ENCODE data around the gene DDX27. TPM values are rescaled to one million over a fixed set of nuclear protein-coding genes. Genes with fewer than 3 reads are reported as not detected.
A peak's percentile ranks its signal among the peaks of the same experiment; 100 is the strongest.

DDX27 gene
- total and polyA plus RNA-seq, 2 of the 13 experiments (the other 11 are each of a cell fraction or from before 2014, with no cell fraction given), result 42.6 to 72.8 TPM

DNA sequence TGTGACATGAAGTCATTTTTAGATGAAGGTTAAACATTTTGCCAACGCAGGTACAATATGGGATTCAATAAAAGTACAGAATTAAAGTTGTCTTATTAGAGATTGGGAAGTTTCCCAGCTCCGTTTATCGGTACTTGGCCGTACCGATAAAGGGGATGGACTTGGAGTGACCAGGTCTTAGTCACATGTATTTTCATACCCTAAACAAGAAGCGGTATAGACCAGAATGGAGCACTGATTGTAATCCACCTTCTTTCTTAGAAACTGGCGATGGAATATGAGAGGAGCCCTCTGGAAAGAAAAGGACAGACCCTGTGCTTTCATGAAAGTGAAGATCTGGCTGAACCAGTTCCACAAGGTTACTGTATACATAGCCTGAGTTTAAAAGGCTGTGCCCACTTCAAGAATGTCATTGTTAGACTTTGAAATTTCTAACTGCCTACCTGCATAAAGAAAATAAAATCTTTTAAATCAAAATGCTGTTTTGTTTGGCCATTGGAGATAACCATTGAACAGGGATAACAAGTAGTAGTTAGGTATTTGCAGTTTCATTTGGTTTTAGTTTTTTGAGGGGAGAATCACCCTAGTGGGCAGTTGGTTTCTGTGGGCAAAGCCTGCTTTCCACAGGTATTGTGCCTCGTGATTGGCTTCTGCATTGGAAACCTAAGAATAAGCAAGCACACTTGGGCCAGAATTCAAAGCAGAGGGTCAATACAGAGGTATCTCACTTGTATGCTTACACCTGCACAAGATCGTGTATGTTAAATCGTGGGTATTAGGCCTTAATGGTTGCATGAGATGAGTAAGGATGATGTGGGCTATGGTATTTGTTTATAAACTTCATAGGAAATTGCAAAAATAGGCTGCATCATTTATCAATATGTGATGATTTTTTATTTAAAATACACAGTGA, 69.8 kb downstream of the DDX27 start (continued):
- TF ChIP-seq, protein P1, sequence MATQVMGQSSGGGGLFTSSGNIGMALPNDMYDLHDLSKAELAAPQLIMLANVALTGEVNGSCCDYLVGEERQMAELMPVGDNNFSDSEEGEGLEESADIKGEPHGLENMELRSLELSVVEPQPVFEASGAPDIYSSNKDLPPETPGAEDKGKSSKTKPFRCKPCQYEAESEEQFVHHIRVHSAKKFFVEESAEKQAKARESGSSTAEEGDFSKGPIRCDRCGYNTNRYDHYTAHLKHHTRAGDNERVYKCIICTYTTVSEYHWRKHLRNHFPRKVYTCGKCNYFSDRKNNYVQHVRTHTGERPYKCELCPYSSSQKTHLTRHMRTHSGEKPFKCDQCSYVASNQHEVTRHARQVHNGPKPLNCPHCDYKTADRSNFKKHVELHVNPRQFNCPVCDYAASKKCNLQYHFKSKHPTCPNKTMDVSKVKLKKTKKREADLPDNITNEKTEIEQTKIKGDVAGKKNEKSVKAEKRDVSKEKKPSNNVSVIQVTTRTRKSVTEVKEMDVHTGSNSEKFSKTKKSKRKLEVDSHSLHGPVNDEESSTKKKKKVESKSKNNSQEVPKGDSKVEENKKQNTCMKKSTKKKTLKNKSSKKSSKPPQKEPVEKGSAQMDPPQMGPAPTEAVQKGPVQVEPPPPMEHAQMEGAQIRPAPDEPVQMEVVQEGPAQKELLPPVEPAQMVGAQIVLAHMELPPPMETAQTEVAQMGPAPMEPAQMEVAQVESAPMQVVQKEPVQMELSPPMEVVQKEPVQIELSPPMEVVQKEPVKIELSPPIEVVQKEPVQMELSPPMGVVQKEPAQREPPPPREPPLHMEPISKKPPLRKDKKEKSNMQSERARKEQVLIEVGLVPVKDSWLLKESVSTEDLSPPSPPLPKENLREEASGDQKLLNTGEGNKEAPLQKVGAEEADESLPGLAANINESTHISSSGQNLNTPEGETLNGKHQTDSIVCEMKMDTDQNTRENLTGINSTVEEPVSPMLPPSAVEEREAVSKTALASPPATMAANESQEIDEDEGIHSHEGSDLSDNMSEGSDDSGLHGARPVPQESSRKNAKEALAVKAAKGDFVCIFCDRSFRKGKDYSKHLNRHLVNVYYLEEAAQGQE (IDR thresholded peaks at IDR 0.05; ENCODE audit: borderline replicate concordance in 1 of 2, low read depth in 1 of 2, low read length in 2 of 2), result no peak
- TF ChIP-seq IKZF4 (CRISPR knock-in tag; IDR thresholded peaks at IDR 0.05; ENCODE audit: borderline replicate concordance, low read depth, not compliant biosample characterization) (no peak), TBL1XR1 (IDR thresholded peaks at IDR 0.05; ENCODE audit: borderline replicate concordance, low read length, partially characterized antibody) (no peak), KLF6 (CRISPR knock-in tag; IDR thresholded peaks at IDR 0.05) (no peak), PRMT3 (CRISPR knock-in tag; IDR thresholded peaks at IDR 0.05; ENCODE audit: borderline replicate concordance, low read depth) (0 out of 2 replicates have a peak, but pooled peaks have one; percentile 55), ZNF292 (CRISPR knock-in tag; IDR thresholded peaks at IDR 0.05; ENCODE audit: borderline replicate concordance, low read depth) (no peak), JUND (CRISPR knock-in tag; IDR thresholded peaks at IDR 0.05) (no peak), ZNF768 (CRISPR knock-in tag; IDR thresholded peaks at IDR 0.05) (no peak), PRPF4 (IDR thresholded peaks at IDR 0.05; ENCODE audit: low read depth, low read length, poor library complexity, severe bottlenecking) (peak; percentile 26), ZBTB20 (CRISPR knock-in tag; IDR thresholded peaks at IDR 0.05; ENCODE audit: borderline replicate concordance, low read depth) (no peak), ZFP1 (CRISPR knock-in tag; IDR thresholded peaks at IDR 0.05) (no peak), ZNF160 (CRISPR knock-in tag; IDR thresholded peaks at IDR 0.05) (no peak), POLR2AphosphoS5 (IDR thresholded peaks at IDR 0.05; ENCODE audit: low read depth, low read length) (peak; percentile 67), CCDC6 (CRISPR knock-in tag; IDR thresholded peaks at IDR 0.05) (0 out of 2 replicates have a peak, but pooled peaks have one; percentile 40)
- TF ChIP-seq, protein P2, sequence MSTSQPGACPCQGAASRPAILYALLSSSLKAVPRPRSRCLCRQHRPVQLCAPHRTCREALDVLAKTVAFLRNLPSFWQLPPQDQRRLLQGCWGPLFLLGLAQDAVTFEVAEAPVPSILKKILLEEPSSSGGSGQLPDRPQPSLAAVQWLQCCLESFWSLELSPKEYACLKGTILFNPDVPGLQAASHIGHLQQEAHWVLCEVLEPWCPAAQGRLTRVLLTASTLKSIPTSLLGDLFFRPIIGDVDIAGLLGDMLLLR (CRISPR knock-in tag; IDR thresholded peaks at IDR 0.05), result no peak
- TF ChIP-seq, protein P3, sequence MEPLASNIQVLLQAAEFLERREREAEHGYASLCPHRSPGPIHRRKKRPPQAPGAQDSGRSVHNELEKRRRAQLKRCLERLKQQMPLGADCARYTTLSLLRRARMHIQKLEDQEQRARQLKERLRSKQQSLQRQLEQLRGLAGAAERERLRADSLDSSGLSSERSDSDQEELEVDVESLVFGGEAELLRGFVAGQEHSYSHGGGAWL (CRISPR knock-in tag; IDR thresholded peaks at IDR 0.05), result no peak
- TF ChIP-seq, protein P4, sequence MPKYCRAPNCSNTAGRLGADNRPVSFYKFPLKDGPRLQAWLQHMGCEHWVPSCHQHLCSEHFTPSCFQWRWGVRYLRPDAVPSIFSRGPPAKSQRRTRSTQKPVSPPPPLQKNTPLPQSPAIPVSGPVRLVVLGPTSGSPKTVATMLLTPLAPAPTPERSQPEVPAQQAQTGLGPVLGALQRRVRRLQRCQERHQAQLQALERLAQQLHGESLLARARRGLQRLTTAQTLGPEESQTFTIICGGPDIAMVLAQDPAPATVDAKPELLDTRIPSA (CRISPR knock-in tag; IDR thresholded peaks at IDR 0.05; ENCODE audit: borderline replicate concordance), result no peak
- TF ChIP-seq, protein P5, sequence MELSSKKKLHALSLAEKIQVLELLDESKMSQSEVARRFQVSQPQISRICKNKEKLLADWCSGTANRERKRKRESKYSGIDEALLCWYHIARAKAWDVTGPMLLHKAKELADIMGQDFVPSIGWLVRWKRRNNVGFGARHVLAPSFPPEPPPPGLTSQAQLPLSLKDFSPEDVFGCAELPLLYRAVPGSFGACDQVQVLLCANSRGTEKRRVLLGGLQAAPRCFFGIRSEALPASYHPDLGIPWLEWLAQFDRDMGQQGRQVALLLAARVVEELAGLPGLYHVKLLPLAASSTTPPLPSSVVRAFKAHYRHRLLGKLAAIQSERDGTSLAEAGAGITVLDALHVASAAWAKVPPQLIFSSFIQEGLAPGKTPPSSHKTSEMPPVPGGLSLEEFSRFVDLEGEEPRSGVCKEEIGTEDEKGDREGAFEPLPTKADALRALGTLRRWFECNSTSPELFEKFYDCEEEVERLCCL (CRISPR knock-in tag; IDR thresholded peaks at IDR 0.05; ENCODE audit: borderline replicate concordance), result no peak
- TF ChIP-seq, protein P6, sequence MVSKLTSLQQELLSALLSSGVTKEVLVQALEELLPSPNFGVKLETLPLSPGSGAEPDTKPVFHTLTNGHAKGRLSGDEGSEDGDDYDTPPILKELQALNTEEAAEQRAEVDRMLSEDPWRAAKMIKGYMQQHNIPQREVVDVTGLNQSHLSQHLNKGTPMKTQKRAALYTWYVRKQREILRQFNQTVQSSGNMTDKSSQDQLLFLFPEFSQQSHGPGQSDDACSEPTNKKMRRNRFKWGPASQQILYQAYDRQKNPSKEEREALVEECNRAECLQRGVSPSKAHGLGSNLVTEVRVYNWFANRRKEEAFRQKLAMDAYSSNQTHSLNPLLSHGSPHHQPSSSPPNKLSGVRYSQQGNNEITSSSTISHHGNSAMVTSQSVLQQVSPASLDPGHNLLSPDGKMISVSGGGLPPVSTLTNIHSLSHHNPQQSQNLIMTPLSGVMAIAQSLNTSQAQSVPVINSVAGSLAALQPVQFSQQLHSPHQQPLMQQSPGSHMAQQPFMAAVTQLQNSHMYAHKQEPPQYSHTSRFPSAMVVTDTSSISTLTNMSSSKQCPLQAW (CRISPR knock-in tag; IDR thresholded peaks at IDR 0.05), result no peak
